ENCODE measurements around the gene MAP1B. TPM values are rescaled to one million over a fixed set of nuclear protein-coding genes. Genes with fewer than 3 reads are reported as not detected.
"Not testable (repeated sequence)": the region's sequence is repeated elsewhere in the genome, so short reads cannot be mapped to it uniquely, and the experiment has no call there.

MAP1B gene
- total RNA-seq, 2 donors from 2014 or later: 5.5 TPM

DNA sequence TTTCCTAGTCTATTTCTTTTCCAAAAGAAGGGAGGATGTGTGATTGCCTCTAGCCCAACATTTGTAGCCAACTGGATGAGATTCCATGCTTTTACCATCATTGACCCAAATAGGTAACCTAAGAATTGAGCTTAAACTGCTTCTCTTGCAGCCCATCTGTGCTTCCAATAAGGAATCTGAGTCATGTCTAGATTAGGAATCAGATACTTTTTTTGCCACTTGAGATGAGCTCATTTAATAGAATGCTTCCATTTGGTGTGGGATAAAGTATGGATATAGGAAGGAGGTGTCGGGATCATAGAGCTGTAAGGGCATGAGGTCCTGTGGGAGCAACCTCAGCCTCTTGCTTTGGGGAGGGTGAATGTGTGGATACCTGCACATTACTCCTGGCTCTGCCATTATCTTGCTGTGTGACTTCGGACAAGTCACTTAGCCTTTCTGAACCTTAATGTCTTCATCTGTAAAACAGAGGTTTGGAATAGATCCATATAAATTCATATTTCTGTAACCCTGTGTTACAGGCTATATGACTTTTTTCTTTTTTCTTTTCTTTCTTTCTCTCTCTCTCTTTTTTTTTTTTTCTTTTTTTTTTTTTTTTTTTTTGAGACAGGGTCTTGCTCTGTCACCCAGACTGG, 56.2 kb downstream of the MAP1B start:
- Mint-ChIP-seq H3K4me1 (ENCODE audit: low read depth) (peaks cover 15% of the 10 kb centered on the region), H3K9me3 (no peaks in the 10 kb centered on the region), H3K4me3 (no peak overlapping the region), H3K27ac (no peak overlapping the region), H3K36me3 (ENCODE audit: insufficient read depth in 2 of 2) (no peaks in the 10 kb centered on the region), H3K27me3 (ENCODE audit: low read depth) (peaks cover 82% of the 10 kb centered on the region)
- DNase-seq: no peak
- ATAC-seq (replicated peaks in 1 of 2): no peak

DNA sequence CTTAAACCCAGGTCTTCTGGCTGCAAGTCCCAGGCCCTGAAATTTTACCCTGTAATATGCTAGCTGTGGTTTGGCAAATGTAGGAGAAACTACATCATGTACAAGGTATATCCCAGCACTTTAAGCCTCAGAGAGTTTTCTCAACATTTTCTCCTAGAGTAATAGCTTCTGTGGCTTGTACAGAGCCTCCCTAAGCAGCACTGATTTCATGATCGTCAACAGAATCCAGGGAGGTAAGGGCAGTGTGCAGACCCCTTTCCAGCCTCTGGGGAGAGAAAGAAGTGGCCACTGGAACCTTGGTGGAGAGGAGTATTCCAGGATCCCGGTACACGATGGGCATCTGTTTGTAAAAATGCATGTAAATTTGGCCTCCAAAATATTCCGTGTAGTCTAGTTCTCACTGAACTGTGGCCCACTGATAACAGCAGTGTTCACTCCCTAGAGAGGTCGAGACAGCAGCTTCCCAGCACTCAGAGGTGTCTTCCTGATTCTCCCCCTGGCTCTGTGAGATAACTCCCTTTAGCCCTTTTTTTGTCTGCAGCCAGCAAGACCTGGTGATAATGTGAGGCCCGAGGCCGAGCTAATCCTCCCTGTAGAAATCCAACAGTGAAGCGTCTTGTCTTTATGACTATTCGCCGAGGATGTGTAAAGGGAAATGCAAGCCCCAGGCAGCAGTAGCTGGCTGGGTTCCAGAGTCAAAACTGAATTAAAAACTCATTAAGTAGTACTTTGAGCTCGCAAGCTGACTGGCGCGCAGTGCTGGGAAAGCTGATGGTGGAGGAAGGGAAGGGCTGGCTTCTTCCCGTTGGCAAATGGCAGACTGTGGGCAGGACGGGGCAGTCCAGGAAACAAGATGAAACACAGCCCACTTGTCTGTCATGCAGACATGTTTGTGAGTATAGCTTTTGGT, 59.0 kb downstream of the MAP1B start:
- Mint-ChIP-seq H3K36me3 (ENCODE audit: insufficient read depth in 2 of 2) (no peaks in the 10 kb centered on the region), H3K4me1 (ENCODE audit: low read depth) (peaks cover 11% of the 10 kb centered on the region), H3K27me3 (ENCODE audit: low read depth) (peaks cover 94% of the 10 kb centered on the region), H3K4me3 (peak overlapping the region in 1 of 2 donors; percentile 16), H3K9me3 (no peaks in the 10 kb centered on the region), H3K27ac (no peak overlapping the region)
- ATAC-seq (replicated peaks in 1 of 2) (no peak), DNase-seq (no peak)

DNA sequence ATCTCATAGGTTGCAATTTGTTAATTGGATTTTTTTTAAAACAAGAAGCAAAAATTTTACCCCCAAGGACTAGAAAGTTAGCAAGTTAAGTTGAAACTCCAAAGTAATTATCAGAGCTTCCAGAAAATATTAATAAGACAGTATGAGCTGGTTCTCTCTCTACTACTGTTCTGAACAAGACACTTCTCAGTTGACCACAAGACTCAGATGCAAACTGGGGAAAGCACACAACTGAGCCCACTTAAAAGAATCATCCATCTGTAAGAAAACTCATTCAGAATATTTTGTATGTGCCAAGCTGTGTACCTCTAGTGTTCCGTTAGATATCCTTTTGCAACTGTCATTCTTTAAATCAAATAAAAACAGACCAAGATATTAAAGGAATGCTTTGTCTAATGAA, 60.0 kb downstream of the MAP1B start:
- no peak overlapping the region for H3K27ac Mint-ChIP-seq
- no peak for DNase-seq
- no peak overlapping the region for H3K4me3 Mint-ChIP-seq
- ATAC-seq (replicated peaks in 1 of 2): no peak
- no peaks in the 10 kb centered on the region for H3K36me3 Mint-ChIP-seq (ENCODE audit: insufficient read depth in 2 of 2)
- peaks cover 11% of the 10 kb centered on the region for H3K4me1 Mint-ChIP-seq (ENCODE audit: low read depth)
- no peaks in the 10 kb centered on the region for H3K9me3 Mint-ChIP-seq
- H3K27me3 Mint-ChIP-seq (ENCODE audit: low read depth): peaks cover 88% of the 10 kb centered on the region

DNA sequence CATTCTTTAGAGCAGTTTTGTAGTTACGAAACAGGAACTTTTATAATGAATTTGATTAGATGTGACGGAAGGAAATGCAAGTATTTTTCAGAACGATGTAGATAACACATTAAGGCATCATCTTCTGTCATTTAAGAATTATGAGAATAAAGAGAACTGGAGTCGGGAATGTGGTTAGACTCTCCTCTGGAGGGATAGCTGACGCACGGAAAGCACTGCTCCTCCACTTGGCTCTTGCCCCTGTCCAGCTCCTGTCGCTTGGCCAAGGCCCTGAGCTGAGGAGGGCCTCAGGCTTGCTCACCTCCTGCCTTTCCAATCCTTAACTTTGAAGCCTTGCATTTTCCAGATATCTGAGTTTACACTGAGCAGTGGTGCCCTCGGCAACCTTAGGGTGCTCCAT, 60.5 kb downstream of the MAP1B start:
- H3K27me3 Mint-ChIP-seq (ENCODE audit: low read depth): peaks cover 84% of the 10 kb centered on the region
- H3K36me3 Mint-ChIP-seq (ENCODE audit: insufficient read depth in 2 of 2): no peaks in the 10 kb centered on the region
- no peak for ATAC-seq (replicated peaks in 1 of 2)
- H3K4me3 Mint-ChIP-seq: no peak overlapping the region
- no peak for DNase-seq
- peaks cover 11% of the 10 kb centered on the region for H3K4me1 Mint-ChIP-seq (ENCODE audit: low read depth)
- no peak overlapping the region for H3K27ac Mint-ChIP-seq
- H3K9me3 Mint-ChIP-seq: no peaks in the 10 kb centered on the region

DNA sequence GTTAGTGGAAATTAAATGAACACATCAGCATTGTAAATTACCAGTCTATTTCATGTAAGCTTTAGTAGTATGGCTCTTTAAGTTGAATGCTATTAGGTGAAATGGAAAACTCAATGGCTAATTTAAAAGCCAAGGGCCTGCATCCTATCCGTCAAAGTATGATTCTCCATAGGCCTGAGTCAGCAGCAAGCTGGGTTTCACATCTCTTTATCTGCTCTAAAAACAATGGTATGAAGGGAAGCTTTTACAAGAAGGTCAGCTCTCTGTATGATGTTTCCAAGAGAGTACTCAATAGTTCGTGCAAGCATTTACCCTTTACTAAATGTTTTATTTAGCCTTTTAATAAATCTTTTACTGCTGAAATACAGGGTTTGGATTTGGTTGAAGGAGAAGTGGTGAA, 62.8 kb downstream of the MAP1B start:
- no peaks in the 10 kb centered on the region for H3K9me3 Mint-ChIP-seq

DNA sequence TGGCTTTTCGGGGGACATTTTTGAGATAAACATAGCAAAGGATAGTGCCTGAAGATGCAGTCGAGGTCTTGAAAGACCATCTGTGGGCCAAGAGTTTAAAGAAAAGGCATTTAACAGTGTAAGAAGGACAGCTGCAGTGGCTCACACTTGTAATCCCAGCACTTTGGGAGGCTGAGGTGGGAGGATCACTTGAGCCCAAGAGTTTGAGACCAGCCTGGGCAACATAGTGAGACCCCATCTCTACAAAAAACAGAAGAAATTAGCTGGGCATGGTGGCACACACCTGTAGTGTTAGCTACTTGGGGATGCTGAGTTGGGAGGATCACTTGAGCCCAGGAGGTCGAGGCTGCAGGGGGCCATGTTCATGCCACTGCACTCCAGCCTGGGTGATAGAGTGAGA, 63.9 kb downstream of the MAP1B start:
- H3K27ac Mint-ChIP-seq; DNase-seq; H3K36me3 Mint-ChIP-seq (ENCODE audit: insufficient read depth in 2 of 2); H3K9me3 Mint-ChIP-seq; ATAC-seq (replicated peaks in 1 of 2): not testable (repeated sequence)
- peak overlapping the region in 1 of 2 donors; percentile 22 for H3K4me3 Mint-ChIP-seq
- H3K27me3 Mint-ChIP-seq (ENCODE audit: low read depth): peaks cover 81% of the 10 kb centered on the region
- peaks cover 11% of the 10 kb centered on the region for H3K4me1 Mint-ChIP-seq (ENCODE audit: low read depth)

More for the DNA sequence above, 62.8 kb downstream of the MAP1B start:
- peaks cover 11% of the 10 kb centered on the region for H3K4me1 Mint-ChIP-seq (ENCODE audit: low read depth)
- no peak for DNase-seq
- H3K4me3 Mint-ChIP-seq: no peak overlapping the region
- peaks cover 75% of the 10 kb centered on the region for H3K27me3 Mint-ChIP-seq (ENCODE audit: low read depth)
- no peaks in the 10 kb centered on the region for H3K36me3 Mint-ChIP-seq (ENCODE audit: insufficient read depth in 2 of 2)
- no peak for ATAC-seq (replicated peaks in 1 of 2)
- no peak overlapping the region for H3K27ac Mint-ChIP-seq

DNA sequence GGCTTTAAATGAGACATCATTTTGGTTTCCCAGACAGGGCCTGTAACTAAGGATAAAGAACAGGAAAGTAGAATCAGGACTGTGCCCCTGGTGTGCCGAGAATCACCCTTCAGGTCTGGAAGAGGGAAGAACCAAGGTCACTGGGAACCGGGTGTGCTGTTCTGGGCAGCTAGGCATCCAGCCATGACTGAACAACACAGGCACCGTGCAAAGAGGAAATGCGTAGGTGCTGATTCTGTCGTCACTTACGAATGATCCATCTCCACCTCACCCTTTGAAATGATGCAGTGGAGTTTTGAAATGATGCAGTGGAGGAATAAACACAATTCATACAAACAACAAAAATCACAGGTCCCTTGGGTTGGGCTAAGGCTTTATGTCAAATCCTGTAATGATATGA, 64.4 kb downstream of the MAP1B start:
- Mint-ChIP-seq H3K4me1 (ENCODE audit: low read depth) (peaks cover 8% of the 10 kb centered on the region), H3K4me3 (peak overlapping the region in 1 of 2 donors; percentile 22), H3K27ac (no peak overlapping the region), H3K36me3 (ENCODE audit: insufficient read depth in 2 of 2) (no peaks in the 10 kb centered on the region), H3K9me3 (no peaks in the 10 kb centered on the region), H3K27me3 (ENCODE audit: low read depth) (peaks cover 81% of the 10 kb centered on the region)
- ATAC-seq (replicated peaks in 1 of 2): peak; percentile 86 to 99
- DNase-seq: peak; percentile 23 to 52

DNA sequence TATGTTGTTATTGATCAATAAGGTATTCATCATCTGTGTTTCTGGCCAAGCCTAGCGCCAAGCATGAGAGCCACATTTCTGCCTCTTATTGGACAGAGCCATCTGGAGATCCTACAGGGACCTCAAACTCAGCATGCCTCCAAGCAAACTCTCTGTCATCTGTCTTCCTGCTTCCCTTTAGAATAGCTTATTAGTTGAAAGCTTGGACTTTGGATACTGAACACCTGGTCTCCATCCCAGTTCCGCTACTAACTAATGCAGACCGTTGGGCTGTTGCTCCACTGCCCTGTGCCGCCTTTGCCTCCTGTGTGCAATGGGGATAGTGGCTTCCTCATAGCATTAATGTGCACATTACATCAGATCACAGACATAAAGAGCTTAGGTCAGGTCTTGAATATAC, 65.5 kb downstream of the MAP1B start:
- Mint-ChIP-seq H3K27ac (no peak overlapping the region), H3K9me3 (no peaks in the 10 kb centered on the region), H3K36me3 (ENCODE audit: insufficient read depth in 2 of 2) (no peaks in the 10 kb centered on the region), H3K4me3 (no peak overlapping the region), H3K27me3 (ENCODE audit: low read depth) (peaks cover 75% of the 10 kb centered on the region), H3K4me1 (ENCODE audit: low read depth) (no peaks in the 10 kb centered on the region)
- ATAC-seq (replicated peaks in 1 of 2) (no peak), DNase-seq (no peak)

DNA sequence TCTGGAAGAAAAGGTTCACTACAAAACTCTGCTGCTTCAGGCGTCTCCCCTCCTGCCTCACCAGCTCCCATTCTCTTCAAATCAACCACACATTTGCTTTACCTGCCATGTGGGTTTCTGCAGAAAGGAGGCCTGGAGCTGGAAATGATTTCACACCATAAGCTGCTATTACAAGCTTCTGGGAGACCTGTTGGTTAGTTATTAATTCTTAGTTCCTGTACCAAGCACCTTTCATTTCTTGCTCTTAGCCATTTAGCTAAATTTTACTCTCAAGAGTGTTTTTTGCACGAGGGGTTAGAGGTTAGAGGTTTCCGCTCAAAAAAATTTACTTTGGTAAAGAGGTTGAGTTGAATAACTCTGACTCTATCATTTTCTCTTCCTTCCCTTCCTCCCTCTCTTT, 70.3 kb downstream of the MAP1B start:
- Mint-ChIP-seq H3K4me1 (ENCODE audit: low read depth) (no peaks in the 10 kb centered on the region), H3K27me3 (ENCODE audit: low read depth) (peaks cover 62% of the 10 kb centered on the region), H3K27ac (no peak overlapping the region), H3K4me3 (no peak overlapping the region), H3K9me3 (no peaks in the 10 kb centered on the region), H3K36me3 (ENCODE audit: insufficient read depth in 2 of 2) (no peaks in the 10 kb centered on the region)
- DNase-seq: no peak
- ATAC-seq (replicated peaks in 1 of 2): no peak

DNA sequence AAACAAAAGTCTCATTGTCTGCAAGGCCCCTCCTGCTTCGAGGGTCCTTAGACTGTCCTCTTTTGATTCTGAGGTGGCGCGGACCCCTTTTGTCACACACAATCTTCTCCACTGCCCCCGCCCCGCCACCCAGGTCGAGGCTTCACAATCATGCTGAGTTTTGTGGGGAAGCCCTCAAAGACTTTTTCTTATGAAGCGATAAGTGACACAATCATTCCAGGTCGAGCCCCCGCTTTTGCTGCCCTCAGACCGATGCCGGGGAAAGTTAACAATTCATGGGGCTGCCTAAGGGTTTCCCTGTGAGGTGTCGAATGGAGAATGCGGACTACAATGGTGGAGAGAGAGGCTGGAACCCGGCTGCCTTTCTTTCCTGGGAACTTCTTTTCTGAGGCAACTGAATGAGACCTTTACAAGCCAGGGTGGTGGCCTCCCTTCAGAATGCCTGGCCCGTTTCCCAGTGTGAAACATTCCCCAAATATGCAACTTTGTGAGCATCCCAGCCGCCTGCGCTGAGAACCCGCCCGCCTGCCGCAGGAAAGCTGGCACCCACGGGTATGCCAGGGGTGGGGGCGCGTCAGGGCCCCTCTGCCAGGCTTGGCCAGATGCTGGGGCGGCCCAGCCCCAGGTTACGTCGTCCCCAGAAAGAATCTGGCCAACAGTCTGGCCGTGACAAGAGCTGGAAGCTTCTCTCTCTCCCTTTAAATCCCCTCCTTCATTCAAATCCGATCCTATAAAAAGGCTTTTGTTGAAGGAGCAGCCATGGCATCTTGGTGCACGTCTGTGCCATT, 71.9 kb downstream of the MAP1B start:
- no peak overlapping the region for H3K27ac Mint-ChIP-seq
- DNase-seq (no peak), ATAC-seq (replicated peaks in 1 of 2) (no peak)
- no peak overlapping the region for H3K4me3 Mint-ChIP-seq
- H3K9me3 Mint-ChIP-seq: no peaks in the 10 kb centered on the region
- H3K27me3 Mint-ChIP-seq (ENCODE audit: low read depth): peaks cover 63% of the 10 kb centered on the region
- no peaks in the 10 kb centered on the region for H3K4me1 Mint-ChIP-seq (ENCODE audit: low read depth)
- H3K36me3 Mint-ChIP-seq (ENCODE audit: insufficient read depth in 2 of 2): no peaks in the 10 kb centered on the region

DNA sequence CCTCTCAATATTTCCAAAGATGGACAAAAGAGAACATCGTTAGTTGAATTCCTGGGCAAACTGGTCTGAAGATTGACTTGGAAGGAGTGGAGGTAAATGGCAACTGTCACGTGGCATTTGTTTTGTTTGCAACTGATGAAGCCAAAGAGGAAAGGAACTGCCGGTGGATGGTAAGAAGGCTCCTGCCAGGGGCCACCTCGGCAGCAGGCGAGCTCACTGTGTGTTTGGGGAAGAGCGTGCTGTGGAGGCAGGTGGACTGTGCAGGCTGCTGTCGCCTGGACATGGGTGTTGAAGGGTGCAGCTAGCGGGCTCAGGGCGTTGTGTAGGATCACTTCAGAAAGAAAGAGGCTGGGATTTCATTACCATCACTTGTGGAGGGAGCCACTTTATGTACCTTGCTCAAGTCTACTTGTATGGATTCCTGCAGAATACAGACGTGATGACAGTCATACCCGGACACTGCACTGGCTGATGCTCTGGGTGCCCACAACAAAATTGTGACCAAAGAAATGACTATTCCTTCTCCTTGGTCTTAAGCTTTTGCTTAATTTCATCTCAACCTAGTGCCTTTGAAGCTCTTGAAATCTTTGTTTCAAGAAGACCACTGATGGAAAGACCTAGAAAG, 72.7 kb downstream of the MAP1B start:
- Mint-ChIP-seq H3K9me3 (no peaks in the 10 kb centered on the region), H3K27ac (no peak overlapping the region), H3K4me3 (no peak overlapping the region), H3K36me3 (ENCODE audit: insufficient read depth in 2 of 2) (no peaks in the 10 kb centered on the region), H3K27me3 (ENCODE audit: low read depth) (peaks cover 65% of the 10 kb centered on the region), H3K4me1 (ENCODE audit: low read depth) (no peaks in the 10 kb centered on the region)
- DNase-seq: no peak
- ATAC-seq (replicated peaks in 1 of 2): no peak

DNA sequence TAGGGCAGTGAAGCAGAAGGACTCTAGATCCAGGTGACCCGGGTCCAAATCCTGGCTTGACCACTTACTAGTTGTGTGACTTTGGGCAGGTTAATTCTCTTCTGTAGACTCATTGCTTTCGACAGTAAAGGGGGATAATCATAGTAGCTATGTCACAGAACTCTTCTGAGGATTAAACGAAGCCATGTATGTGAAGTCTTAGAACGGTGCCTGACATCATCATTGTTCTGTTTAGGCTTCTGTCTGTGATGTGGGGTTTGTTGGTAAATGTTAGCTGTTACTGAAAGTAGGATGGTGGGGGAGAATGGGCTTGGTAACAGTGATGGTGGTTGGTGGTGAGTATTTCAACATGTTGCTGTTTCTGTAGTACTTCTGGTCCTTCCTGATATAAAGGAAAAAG, 73.7 kb downstream of the MAP1B start:
- Mint-ChIP-seq H3K9me3 (no peaks in the 10 kb centered on the region), H3K27me3 (ENCODE audit: low read depth) (peaks cover 65% of the 10 kb centered on the region), H3K4me3 (no peak overlapping the region), H3K4me1 (ENCODE audit: low read depth) (no peaks in the 10 kb centered on the region), H3K36me3 (ENCODE audit: insufficient read depth in 2 of 2) (no peaks in the 10 kb centered on the region), H3K27ac (no peak overlapping the region)
- DNase-seq (no peak), ATAC-seq (replicated peaks in 1 of 2) (no peak)

DNA sequence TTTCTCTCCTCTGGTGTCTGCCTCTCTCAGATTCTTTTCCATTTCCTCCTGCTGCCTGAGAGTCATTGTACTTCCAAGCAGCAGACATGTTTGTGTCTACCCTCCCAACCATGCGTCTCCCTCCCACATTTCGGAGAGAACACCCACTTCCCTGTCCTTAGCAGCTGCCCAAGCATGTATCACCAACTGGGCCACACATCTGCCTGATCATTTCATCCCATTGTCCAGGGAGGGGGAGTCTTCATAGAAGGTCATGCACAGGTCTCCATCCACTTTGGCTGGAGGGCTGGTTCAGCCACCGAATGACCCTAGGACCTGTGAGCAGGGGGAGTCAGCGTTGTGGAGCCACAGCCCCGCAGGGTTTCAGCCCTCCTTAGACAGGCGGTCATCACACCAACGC, 75.4 kb downstream of the MAP1B start:
- Mint-ChIP-seq H3K4me3 (no peak overlapping the region), H3K36me3 (ENCODE audit: insufficient read depth in 2 of 2) (no peaks in the 10 kb centered on the region), H3K9me3 (no peaks in the 10 kb centered on the region), H3K27ac (no peak overlapping the region), H3K4me1 (ENCODE audit: low read depth) (no peaks in the 10 kb centered on the region), H3K27me3 (ENCODE audit: low read depth) (peaks cover 66% of the 10 kb centered on the region)
- DNase-seq (no peak), ATAC-seq (replicated peaks in 1 of 2) (no peak)

All from activated T-cell treated with anti-CD3 and anti-CD28 coated beads, Interleukin-2, amount 50 U/mL, for 72 hours (primary cell).